ENCODE measurements around the gene CSRNP3. TPM values are rescaled to one million over a fixed set of nuclear protein-coding genes. Genes with fewer than 3 reads are reported as not detected.

CSRNP3 gene
- total RNA-seq, 1 donor from 2014 or later: not detected

- intact Hi-C loops (cut with micrococcal nuclease): no loop called here
- no peaks in the 10 kb centered on the region for H3K36me3 Mint-ChIP-seq (ENCODE audit: low read depth)
- no peaks in the 10 kb centered on the region for H3K27me3 Mint-ChIP-seq
- H3K4me1 Mint-ChIP-seq: no peaks in the 10 kb centered on the region
- no peak overlapping the region for H3K4me3 Mint-ChIP-seq
- no peaks in the 10 kb centered on the region for H3K9me3 Mint-ChIP-seq
- ChIA-PET POLR2A (no interaction called here), CTCF (no interaction called here)
- TF ChIP-seq, protein P1, sequence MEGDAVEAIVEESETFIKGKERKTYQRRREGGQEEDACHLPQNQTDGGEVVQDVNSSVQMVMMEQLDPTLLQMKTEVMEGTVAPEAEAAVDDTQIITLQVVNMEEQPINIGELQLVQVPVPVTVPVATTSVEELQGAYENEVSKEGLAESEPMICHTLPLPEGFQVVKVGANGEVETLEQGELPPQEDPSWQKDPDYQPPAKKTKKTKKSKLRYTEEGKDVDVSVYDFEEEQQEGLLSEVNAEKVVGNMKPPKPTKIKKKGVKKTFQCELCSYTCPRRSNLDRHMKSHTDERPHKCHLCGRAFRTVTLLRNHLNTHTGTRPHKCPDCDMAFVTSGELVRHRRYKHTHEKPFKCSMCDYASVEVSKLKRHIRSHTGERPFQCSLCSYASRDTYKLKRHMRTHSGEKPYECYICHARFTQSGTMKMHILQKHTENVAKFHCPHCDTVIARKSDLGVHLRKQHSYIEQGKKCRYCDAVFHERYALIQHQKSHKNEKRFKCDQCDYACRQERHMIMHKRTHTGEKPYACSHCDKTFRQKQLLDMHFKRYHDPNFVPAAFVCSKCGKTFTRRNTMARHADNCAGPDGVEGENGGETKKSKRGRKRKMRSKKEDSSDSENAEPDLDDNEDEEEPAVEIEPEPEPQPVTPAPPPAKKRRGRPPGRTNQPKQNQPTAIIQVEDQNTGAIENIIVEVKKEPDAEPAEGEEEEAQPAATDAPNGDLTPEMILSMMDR (IDR thresholded peaks at IDR 0.05): no peak
- ATAC-seq (ENCODE audit: low read depth) (no peak), DNase-seq (no peak)
- H3K27ac Mint-ChIP-seq: no peak overlapping the region
Observed at GRCh38 chr2:165561516-165561915, 92.0 kb downstream of the CSRNP3 start.

- TF ChIP-seq, protein P1 (IDR thresholded peaks at IDR 0.05): no peak
- Mint-ChIP-seq H3K4me3 (no peak overlapping the region), H3K27me3 (peaks cover 2% of the 10 kb centered on the region), H3K27ac (no peak overlapping the region), H3K9me3 (no peaks in the 10 kb centered on the region), H3K4me1 (no peaks in the 10 kb centered on the region), H3K36me3 (ENCODE audit: low read depth) (no peaks in the 10 kb centered on the region)
- intact Hi-C loops (cut with micrococcal nuclease): no loop called here
- POLR2A ChIA-PET: no interaction called here
- DNase-seq: no peak
- no peak for ATAC-seq (ENCODE audit: low read depth)
- CTCF ChIA-PET: no interaction called here
Observed at GRCh38 chr2:165562233-165562632, 92.7 kb downstream of the CSRNP3 start.

- H3K9me3 Mint-ChIP-seq: no peaks in the 10 kb centered on the region
- ChIA-PET POLR2A (interaction anchor here (0.6 kb wide), 1 partner anchor 35 kb away, joined by 20 read pairs; no protein-coding TSS in a partner anchor), CTCF (interaction anchor here (1.1 kb wide), 1 partner anchor 8 kb away, joined by 3 read pairs; no protein-coding TSS in a partner anchor)
- H3K4me3 Mint-ChIP-seq: no peak overlapping the region
- peaks cover 4% of the 10 kb centered on the region for H3K27me3 Mint-ChIP-seq
- intact Hi-C loops (cut with micrococcal nuclease): no loop called here
- H3K27ac Mint-ChIP-seq: no peak overlapping the region
- DNase-seq: no peak
- no peaks in the 10 kb centered on the region for H3K36me3 Mint-ChIP-seq (ENCODE audit: low read depth)
- TF ChIP-seq, protein P1 (IDR thresholded peaks at IDR 0.05): no peak
- no peaks in the 10 kb centered on the region for H3K4me1 Mint-ChIP-seq
- no peak for ATAC-seq (ENCODE audit: low read depth)
Observed at GRCh38 chr2:165563468-165564225, 94.1 kb downstream of the CSRNP3 start.

GRCh38 chr2:165566008-165566407 lies 96.5 kb downstream of the CSRNP3 start:
- TF ChIP-seq, protein P1 (IDR thresholded peaks at IDR 0.05): no peak
- ChIA-PET POLR2A (no interaction called here), CTCF (no interaction called here)
- H3K27me3 Mint-ChIP-seq: peaks cover 4% of the 10 kb centered on the region
- H3K9me3 Mint-ChIP-seq: no peaks in the 10 kb centered on the region
- H3K4me1 Mint-ChIP-seq: no peaks in the 10 kb centered on the region
- no peak overlapping the region for H3K4me3 Mint-ChIP-seq
- H3K27ac Mint-ChIP-seq: no peak overlapping the region
- DNase-seq (no peak), ATAC-seq (ENCODE audit: low read depth) (no peak)
- no peaks in the 10 kb centered on the region for H3K36me3 Mint-ChIP-seq (ENCODE audit: low read depth)
- intact Hi-C loops (cut with micrococcal nuclease): no loop called here

GRCh38 chr2:165567273-165567672 lies 97.8 kb downstream of the CSRNP3 start:
- ATAC-seq (ENCODE audit: low read depth): no peak
- H3K27ac Mint-ChIP-seq: no peak overlapping the region
- TF ChIP-seq, protein P1 (IDR thresholded peaks at IDR 0.05): no peak
- H3K4me3 Mint-ChIP-seq: no peak overlapping the region
- peaks cover 4% of the 10 kb centered on the region for H3K27me3 Mint-ChIP-seq
- no peak for DNase-seq
- H3K9me3 Mint-ChIP-seq: no peaks in the 10 kb centered on the region
- ChIA-PET CTCF (no interaction called here), POLR2A (interaction anchor here (0.7 kb wide), 1 partner anchor 1573 kb away, joined by 3 read pairs; no protein-coding TSS in a partner anchor)
- H3K4me1 Mint-ChIP-seq: no peaks in the 10 kb centered on the region
- intact Hi-C loops (cut with micrococcal nuclease): no loop called here
- H3K36me3 Mint-ChIP-seq (ENCODE audit: low read depth): no peaks in the 10 kb centered on the region

All from activated B cell treated with CpG ODN at 0.5 μM for 24 hours (primary cell).